ENCODE data around the gene CYB5R4.

CYB5R4 gene

DNA sequence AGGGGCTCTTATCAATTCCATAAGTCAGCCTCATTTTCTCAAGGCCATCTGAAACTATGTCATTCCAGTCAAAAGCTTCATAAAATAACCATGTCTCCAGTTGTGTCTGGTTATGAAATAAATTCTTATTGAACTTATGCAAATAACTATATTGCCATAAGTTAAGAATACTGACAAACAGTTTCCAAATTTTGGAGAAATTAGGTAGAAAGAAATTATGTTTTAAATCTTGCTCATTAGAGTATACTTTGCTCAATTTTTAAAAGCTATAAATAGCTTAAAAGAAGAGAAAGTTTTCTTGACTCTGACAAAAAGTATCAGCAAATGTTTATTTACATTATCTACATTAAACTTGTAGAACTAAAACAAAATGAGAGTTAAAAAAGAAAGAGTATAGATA, 111.1 kb downstream of the CYB5R4 start:
- no peak overlapping the region for H3K27ac ChIP-seq
- TF ChIP-seq, protein P1, sequence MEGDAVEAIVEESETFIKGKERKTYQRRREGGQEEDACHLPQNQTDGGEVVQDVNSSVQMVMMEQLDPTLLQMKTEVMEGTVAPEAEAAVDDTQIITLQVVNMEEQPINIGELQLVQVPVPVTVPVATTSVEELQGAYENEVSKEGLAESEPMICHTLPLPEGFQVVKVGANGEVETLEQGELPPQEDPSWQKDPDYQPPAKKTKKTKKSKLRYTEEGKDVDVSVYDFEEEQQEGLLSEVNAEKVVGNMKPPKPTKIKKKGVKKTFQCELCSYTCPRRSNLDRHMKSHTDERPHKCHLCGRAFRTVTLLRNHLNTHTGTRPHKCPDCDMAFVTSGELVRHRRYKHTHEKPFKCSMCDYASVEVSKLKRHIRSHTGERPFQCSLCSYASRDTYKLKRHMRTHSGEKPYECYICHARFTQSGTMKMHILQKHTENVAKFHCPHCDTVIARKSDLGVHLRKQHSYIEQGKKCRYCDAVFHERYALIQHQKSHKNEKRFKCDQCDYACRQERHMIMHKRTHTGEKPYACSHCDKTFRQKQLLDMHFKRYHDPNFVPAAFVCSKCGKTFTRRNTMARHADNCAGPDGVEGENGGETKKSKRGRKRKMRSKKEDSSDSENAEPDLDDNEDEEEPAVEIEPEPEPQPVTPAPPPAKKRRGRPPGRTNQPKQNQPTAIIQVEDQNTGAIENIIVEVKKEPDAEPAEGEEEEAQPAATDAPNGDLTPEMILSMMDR (conservative IDR thresholded peaks at IDR 0.05): no peak

DNA sequence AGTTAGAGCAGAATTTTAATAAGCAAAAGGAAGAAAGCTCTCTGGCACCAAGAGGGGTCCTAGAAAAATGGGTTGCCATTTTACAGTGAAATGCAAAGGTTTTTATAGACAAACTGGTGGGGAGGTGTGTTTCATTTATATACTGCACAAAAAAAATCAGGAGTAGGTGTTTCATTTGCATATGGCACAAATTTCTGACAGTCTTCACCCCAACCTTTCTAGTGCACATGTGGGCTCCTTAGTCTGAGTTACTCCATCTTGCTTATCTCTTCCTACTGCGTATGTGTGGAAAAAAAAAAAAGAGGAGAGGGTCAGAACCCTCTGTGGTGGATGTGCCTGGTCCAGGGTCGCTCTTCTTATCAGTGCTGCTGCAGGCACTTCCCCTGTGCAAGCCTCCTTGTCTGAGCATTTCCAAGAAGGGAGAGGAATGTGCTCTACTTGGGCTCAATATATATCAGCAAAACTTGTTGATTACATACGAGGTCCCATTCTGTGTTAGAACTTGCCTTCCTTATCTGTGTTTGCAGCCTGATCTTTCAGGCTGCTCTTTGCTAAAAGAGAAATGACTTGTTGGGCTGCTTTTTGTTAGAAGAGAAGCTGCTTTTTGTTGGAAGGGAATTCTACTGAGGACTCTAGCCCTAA, 115.0 kb downstream of the CYB5R4 start:
- no peak overlapping the region for H3K27ac ChIP-seq
- TF ChIP-seq, protein P1 (conservative IDR thresholded peaks at IDR 0.05): no peak

DNA sequence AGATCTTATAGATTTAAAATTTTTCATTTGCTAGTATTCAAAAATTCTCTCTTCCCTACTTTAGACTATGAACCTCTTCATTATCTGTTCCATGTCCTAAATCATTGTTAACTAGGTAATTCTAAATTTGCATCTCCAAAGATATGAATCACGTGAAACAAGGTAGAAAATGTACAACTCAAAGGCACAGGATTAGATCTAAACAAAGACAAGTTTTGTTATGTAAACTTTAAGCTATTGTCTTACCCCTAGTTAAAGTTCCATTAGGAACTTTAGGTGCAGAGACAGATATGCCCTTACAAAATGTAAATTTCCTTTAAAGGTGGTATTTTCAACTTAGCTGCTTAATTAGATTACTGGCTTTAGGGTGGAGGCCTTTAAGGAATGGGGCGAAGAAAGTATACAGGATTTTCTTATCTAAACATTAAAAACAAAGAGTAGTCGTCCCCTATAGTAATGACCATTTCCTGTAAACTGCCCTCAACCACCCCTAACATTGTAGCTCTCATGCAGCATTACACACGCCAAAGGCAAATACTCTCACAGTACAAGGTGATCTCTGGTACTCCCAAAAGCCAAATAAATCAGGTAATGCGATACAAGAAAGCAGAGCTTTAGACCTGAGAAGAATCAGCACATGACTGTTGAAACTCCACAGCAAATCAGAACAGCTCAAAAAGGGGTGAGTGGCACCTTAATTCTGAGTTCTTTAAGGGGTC, 116.7 kb downstream of the CYB5R4 start:
- H3K27ac ChIP-seq: peak overlapping the region; percentile 6; the same call in 1 of the 2 replicates
- TF ChIP-seq, protein P1 (conservative IDR thresholded peaks at IDR 0.05): no peak

DNA sequence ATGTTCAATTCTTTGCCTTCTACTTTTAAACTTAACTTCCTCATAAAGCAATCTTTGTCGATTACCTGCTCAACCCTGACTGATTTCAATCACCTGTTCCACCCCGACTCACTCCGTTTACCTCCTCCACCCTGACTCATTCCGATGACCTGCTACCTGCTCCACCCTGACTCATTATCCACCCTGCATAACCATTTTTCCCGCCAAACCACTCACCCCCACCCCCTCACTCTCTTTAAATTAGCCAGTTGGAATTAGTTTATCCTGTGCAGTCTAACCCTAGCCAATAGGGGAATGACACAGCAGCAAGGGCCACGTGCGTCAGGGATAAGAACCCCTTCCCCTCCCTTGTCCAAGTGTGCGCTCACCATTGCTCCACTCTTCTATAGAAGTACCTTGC, 117.4 kb downstream of the CYB5R4 start:
- H3K27ac ChIP-seq: peak overlapping the region; percentile 6; the same call in 1 of the 2 replicates
- TF ChIP-seq, protein P1 (conservative IDR thresholded peaks at IDR 0.05): no peak

DNA sequence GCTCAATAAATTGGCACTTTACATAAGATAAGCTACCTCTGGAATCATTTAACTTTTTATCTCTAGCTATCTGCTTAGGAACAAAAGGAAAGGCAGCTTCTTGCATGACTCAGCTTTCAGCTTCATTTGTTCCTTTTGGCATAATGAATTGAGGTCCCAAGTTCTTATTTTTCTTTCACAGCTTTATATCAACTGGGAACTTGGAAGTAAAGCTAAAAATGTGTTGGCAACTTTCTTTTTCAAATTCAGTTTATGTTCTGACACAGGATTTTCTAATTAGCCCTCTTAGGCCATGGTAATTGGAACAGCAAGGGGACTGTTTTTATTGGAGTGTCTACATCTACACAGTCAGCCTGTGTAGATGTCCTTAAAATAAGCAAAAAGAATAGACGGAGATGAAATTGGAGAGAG, 118.8 kb downstream of the CYB5R4 start:
- TF ChIP-seq, protein P1 (conservative IDR thresholded peaks at IDR 0.05): no peak

DNA sequence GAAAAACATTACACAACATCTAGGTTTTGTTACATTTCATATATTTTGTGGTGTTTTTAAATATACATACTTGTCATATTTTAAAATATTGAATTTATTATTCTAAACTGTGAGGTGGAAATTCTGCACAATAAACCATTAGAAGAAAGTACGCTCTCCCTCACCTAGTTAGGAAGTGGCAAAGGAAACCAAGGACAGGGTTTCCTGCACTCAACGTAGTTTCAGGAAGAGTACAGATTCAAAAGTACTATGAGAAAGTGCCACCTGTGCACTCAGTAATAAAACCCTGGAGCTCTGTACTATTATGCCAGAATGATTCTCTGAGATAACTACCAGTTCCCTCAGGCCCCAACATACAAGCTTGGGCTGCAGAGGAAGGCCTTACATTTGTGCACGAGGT, 119.5 kb downstream of the CYB5R4 start:
- TF ChIP-seq, protein P1 (conservative IDR thresholded peaks at IDR 0.05): no peak
- H3K27ac ChIP-seq: no peak overlapping the region

More for the DNA sequence above, 118.8 kb downstream of the CYB5R4 start:
- H3K27ac ChIP-seq: no peak overlapping the region

DNA sequence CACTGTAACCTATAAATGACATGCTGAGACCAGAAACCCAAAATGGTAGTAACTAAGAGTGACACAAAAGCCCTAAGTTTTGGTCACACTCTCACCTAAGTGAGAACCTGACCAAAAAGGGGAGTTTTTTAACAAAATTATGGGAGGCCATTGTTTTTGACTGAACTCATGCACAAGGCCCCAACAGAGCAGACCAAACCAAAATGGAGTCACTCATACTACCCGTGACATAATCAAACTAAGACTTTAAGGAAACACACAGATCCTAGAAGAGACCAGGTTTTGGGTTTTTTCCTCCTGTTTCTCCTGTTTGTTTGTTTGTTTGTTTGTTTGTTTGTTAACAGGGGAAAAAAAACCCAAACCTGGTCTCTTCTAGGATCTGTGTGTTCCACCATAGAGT, 124.9 kb downstream of the CYB5R4 start:
- no peak overlapping the region for H3K27ac ChIP-seq
- TF ChIP-seq, protein P1 (conservative IDR thresholded peaks at IDR 0.05): no peak
